Upper lobe of left lung (tissue), 6 donors: Measurements from ENCODE around the gene CACNG1. TPM values are rescaled to one million over a fixed set of nuclear protein-coding genes. Genes with fewer than 3 reads are reported as not detected.
A peak's percentile ranks its signal among the peaks of the same experiment; 100 is the strongest.
"Not testable (repeated sequence)": the region's sequence is repeated elsewhere in the genome, so short reads cannot be mapped to it uniquely, and the experiment has no call there.

ENCODE experiments used
- ATAC-seq, 2 donors: fragments of 200-7000 bp; cut with Tn5 transposase; one replicate each; pipeline ENCODE4 v1.9.1; 2022; ENCODE audit warnings: mild to moderate bottlenecking in 2 of 2, moderate library complexity in 2 of 2; ENCODE audit not compliant: low FRiP score in 2 of 2
- DNase-seq, 2 donors: peaks; one replicate each; pipeline ENCODE4 v3.0.0-alpha.2; 2019 to 2020
- H3K27ac ChIP-seq, 4 donors: fragments of 200-600 bp; sonication (generic); one replicate each; pipeline ENCODE4 v1.5.1; 2016 to 2019
- H3K27me3 ChIP-seq, 4 donors: fragments of 200-600 bp; sonication (generic); one replicate each; pipeline ENCODE4 v1.5.1; 2017 to 2019
- H3K36me3 ChIP-seq, 4 donors: fragments of 200-600 bp; sonication (generic); one replicate each; pipeline ENCODE4 v1.5.1; 2016 to 2019
- H3K4me1 ChIP-seq, 4 donors: fragments of 200-600 bp; sonication (generic); one replicate each; pipeline ENCODE4 v1.5.1; 2018 to 2019
- H3K4me3 ChIP-seq, 4 donors: fragments of 200-600 bp; sonication (generic); one replicate each; pipeline ENCODE4 v1.5.1; 2017 to 2019; ENCODE audit warnings: mild to moderate bottlenecking in 2 of 4, moderate library complexity in 1 of 4
- H3K9me3 ChIP-seq, 4 donors: fragments of 200-600 bp; sonication (generic); one replicate each; pipeline ENCODE4 v1.5.1; 2018 to 2019
- CTCF ChIP-seq, 6 experiments: fragments of 450-650 bp in 4 of 6; fragments of 200-600 bp in 2 of 6; sonication (generic) in 2 of 6; IDR thresholded peaks; one replicate each; pipeline ENCODE4 v1.5.1; 2016 to 2019; ENCODE audit warnings: antibody characterized with exemption in 6 of 6
- EP300 ChIP-seq, 4 donors: sonication (generic); formaldehyde crosslinking; IDR thresholded peaks; one replicate each; pipeline ENCODE4 v1.5.1; 2017; ENCODE audit warnings: antibody characterized with exemption in 4 of 4, control low read depth in 2 of 4
- POLR2A ChIP-seq, 4 donors: fragments of 450-650 bp; IDR thresholded peaks; one replicate each; pipeline ENCODE4 v1.5.1; 2016 to 2017; ENCODE audit warnings: antibody characterized with exemption in 4 of 4, mild to moderate bottlenecking in 2 of 4
- POLR2AphosphoS5 ChIP-seq, 2 donors: sonication (generic); formaldehyde crosslinking; IDR thresholded peaks; one replicate each; pipeline ENCODE4 v1.5.1; 2017; ENCODE audit warnings: antibody characterized with exemption in 2 of 2
- WGBS, 2 donors: methylation state at CpG; one replicate each; pipeline ENCODE4 v1.1.5; 2017 to 2018; 5-methylcytosine and 5-hydroxymethylcytosine counted together
- total RNA-seq, 6 donors: library from RNA; depleted of rRNA in 4 of 6; stranded (reverse); fragments of >200 nt in 4 of 6; gene quantifications; one replicate each; pipeline versions ENCODE4 v1.1.0 to v1.2.1, GENCODE V29; 2016 to 2021
- donor health status: DM: no; HTN: no; CAD: no; lungs with moderate emphysema.
- donor health status: DM: no; HTN: yes; CAD: no; lungs with severe emphysema.

CACNG1 gene
- total RNA-seq, 6 donors from 2014 or later = 0.61 TPM; not detected in 5

- Histone ChIP-seq H3K4me1 (peaks cover 0 to 6% (median 0%) of the 10 kb centered on the region in 4 donors), H3K36me3 (peaks cover 7 to 27% (median 11%) of the 10 kb centered on the region in 4 donors)
- WGBS, 2 donors = 98 to 99% methylated on average over 3 of the region's 3 CpGs
These were observed 44.3 kb downstream of the CACNG1 start for GRCh38 chr17:67088639-67089038.

DNA sequence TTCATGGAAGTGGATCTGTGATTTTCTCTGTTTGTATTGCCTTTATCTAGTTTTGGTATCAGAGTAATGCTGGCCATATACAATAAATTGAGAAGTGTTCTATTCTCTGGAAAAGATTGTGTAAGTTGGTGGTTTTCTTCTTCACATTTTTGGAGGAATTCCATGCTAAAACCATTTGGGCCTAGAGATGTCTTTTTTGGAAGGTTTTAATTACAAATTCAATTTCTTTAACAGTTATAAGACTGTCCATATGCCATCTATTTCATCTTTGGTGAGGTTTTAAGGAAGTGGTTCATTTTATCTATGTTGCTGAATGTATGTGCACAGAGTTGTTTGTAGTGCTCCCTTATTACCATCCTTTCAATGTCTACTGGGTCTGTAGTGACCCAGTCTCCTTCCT, 46.0 kb downstream of the CACNG1 start:
- Histone ChIP-seq H3K27ac (no peak overlapping the region), H3K9me3 (no peaks in the 10 kb centered on the region), H3K27me3 (no peaks in the 10 kb centered on the region), H3K4me3 (no peak overlapping the region), H3K36me3 (peaks cover 7 to 16% (median 11%) of the 10 kb centered on the region in 4 donors), H3K4me1 (peaks cover 0 to 6% (median 0%) of the 10 kb centered on the region in 4 donors)
- ATAC-seq (no peak), DNase-seq (no peak)
- no peak for TF ChIP-seq EP300 (IDR thresholded peaks at IDR 0.05)
- TF ChIP-seq POLR2AphosphoS5 (IDR thresholded peaks at IDR 0.05) = no peak
- TF ChIP-seq CTCF (IDR thresholded peaks at IDR 0.05) = no peak
- TF ChIP-seq POLR2A (IDR thresholded peaks at IDR 0.05) = no peak

More at GRCh38 chr17:67088639-67089038, 44.3 kb downstream of the CACNG1 start:
- H3K27ac ChIP-seq = no peak overlapping the region
- DNase-seq = no peak
- no peaks in the 10 kb centered on the region for H3K9me3 ChIP-seq
- H3K27me3 ChIP-seq = no peaks in the 10 kb centered on the region
- no peak overlapping the region for H3K4me3 ChIP-seq
- TF ChIP-seq POLR2A (IDR thresholded peaks at IDR 0.05) (no peak), EP300 (IDR thresholded peaks at IDR 0.05) (no peak), CTCF (IDR thresholded peaks at IDR 0.05) (no peak)
- no peak for ATAC-seq

DNA sequence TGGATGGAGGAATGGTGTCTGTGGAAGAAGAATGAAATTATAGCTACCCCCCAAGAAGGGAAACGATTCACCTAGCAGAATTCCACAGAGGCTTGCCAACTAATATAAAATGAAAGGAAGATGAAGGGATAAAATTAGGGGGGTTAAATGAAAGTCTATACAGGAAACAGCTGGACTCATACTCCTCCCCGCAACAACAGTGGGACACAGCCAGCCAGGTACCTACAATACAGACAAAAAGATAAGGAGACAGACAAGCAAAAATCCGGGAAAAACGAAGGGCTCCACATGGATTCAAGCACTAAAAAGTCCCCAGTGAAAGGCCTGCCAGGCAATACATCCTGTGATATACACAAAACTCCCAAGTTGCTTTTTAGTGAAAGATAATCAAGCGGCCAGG, 47.9 kb downstream of the CACNG1 start:
- ATAC-seq = no peak
- DNase-seq = no peak
- TF ChIP-seq CTCF (IDR thresholded peaks at IDR 0.05) = no peak
- TF ChIP-seq EP300 (IDR thresholded peaks at IDR 0.05) = no peak
- no peak for TF ChIP-seq POLR2AphosphoS5 (IDR thresholded peaks at IDR 0.05)
- no peak for TF ChIP-seq POLR2A (IDR thresholded peaks at IDR 0.05)
- no peak overlapping the region for H3K4me3 ChIP-seq
- no peaks in the 10 kb centered on the region for H3K9me3 ChIP-seq
- H3K27me3 ChIP-seq = no peaks in the 10 kb centered on the region
- no peak overlapping the region for H3K27ac ChIP-seq
- peaks cover 0 to 6% (median 0%) of the 10 kb centered on the region in 4 donors for H3K4me1 ChIP-seq
- peaks cover 0 to 4% (median 0%) of the 10 kb centered on the region in 4 donors for H3K36me3 ChIP-seq
- 90 to 94% methylated on average over 5 of the region's 5 CpGs for WGBS, 2 donors

GRCh38 chr17:67092710-67093109, 48.4 kb downstream of the CACNG1 start:
- WGBS, 2 donors = 83 to 87% methylated on average over 7 of the region's 7 CpGs
- not testable (repeated sequence) for ATAC-seq, DNase-seq, H3K36me3 ChIP-seq, H3K4me3 ChIP-seq, H3K27me3 ChIP-seq, H3K4me1 ChIP-seq, H3K9me3 ChIP-seq, H3K27ac ChIP-seq

GRCh38 chr17:67093348-67093747, 49.0 kb downstream of the CACNG1 start:
- Histone ChIP-seq H3K36me3 (no peaks in the 10 kb centered on the region), H3K9me3 (no peaks in the 10 kb centered on the region), H3K27ac (no peak overlapping the region), H3K4me1 (peaks cover 0 to 6% (median 0%) of the 10 kb centered on the region in 4 donors), H3K27me3 (no peaks in the 10 kb centered on the region), H3K4me3 (no peak overlapping the region)
- TF ChIP-seq POLR2AphosphoS5 (IDR thresholded peaks at IDR 0.05) = no peak
- TF ChIP-seq EP300 (IDR thresholded peaks at IDR 0.05) = no peak
- ATAC-seq (no peak), DNase-seq (no peak)
- WGBS, 2 donors = 74 to 80% methylated on average over 2 of the region's 2 CpGs

- DNase-seq = peak in 1 of 2 donors; percentile 52
- not testable (repeated sequence) for H3K27ac ChIP-seq, ATAC-seq, H3K36me3 ChIP-seq, H3K27me3 ChIP-seq, H3K4me1 ChIP-seq, H3K9me3 ChIP-seq, H3K4me3 ChIP-seq
- 0 to 35% methylated on average over 1 of the region's 1 CpG for WGBS, 2 donors
These were observed 50.9 kb downstream of the CACNG1 start for GRCh38 chr17:67095291-67095690.
